Measurements from ENCODE around the gene MRPS10. TPM values are rescaled to one million over a fixed set of nuclear protein-coding genes. Genes with fewer than 3 reads are reported as not detected.
A peak's percentile ranks its signal among the peaks of the same experiment; 100 is the strongest.

MRPS10 gene
- total and polyA plus RNA-seq, 7 experiments from 2014 or later, result 17.0 to 60.9 (median 26.7) TPM

DNA sequence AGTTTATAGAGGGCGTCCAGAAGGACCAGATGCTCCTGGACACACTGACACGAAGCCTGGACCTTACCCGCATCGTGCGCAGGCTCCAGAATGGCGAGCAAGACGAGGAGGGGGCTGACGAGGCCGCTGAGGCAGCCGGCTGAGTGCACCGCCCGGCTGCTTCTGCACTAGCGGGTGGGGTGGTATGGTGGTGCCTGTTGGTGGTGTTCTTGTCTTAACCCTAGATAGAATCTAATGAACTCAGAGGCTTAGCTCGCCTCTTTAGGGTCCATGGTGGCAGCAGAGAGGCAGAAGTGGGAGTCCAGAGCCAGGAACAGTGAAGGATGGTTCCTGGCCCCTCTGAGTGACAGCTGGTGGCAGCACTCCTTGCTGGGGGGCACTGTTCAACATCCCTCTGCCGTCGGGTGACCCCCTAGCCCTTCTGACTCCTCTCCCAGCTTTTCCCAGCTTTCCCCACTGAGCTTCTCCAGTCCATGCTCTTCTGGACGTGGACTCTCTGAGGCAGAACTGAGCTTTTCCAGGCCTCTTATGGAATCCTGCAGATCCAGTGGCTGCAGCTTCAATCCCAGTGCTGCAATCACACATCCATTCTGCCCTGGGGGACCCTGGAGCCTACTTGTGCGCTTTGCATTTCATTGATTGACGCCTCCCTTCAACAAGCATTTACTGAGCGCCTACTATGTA is 38.3 kb downstream of the MRPS10 start:
- ATAC-seq (no peak), DNase-seq (no peak)
- Histone ChIP-seq H3K9me3 (ENCODE audit: control insufficient read depth in 2 of 3, low read length in 3 of 3) (no peaks in the 10 kb centered on the region), H3K4me3 (ENCODE audit: low read length) (no peak overlapping the region), H3K4me1 (ENCODE audit: control insufficient read depth in 2 of 2, insufficient read depth in 2 of 2, low read length in 2 of 2) (no peaks in the 10 kb centered on the region), H3K27ac (ENCODE audit: low read depth, low read length) (no peak overlapping the region), H3K36me3 (ENCODE audit: control insufficient read depth in 2 of 3, insufficient read depth in 3 of 3, low read length in 3 of 3) (no peaks in the 10 kb centered on the region), H3K27me3 (ENCODE audit: control insufficient read depth in 2 of 2, insufficient read depth in 2 of 2, low read length in 2 of 2) (no peaks in the 10 kb centered on the region)
- ChIA-PET POLR2A (no interaction called here), CTCF (no interaction called here)
- H3K4me3 Mint-ChIP-seq, result peak overlapping the region in 1 of 10 donors; percentile 25
- peaks cover 5 to 16% (median 6%) of the 10 kb centered on the region in 5 donors for H3K27me3 Mint-ChIP-seq
- peaks cover 0 to 1% (median 0%) of the 10 kb centered on the region in 11 donors for H3K9me3 Mint-ChIP-seq
- H3K27ac Mint-ChIP-seq, result no peak overlapping the region
- intact Hi-C loops (cut with micrococcal nuclease), result loop anchor here in 1 of 2 donors (5.0 kb wide), 1 partner anchor 368 kb away; no protein-coding TSS in a partner anchor
- H3K36me3 Mint-ChIP-seq, result no peaks in the 10 kb centered on the region
- H3K4me1 Mint-ChIP-seq, result peaks cover 0 to 6% (median 3%) of the 10 kb centered on the region in 7 donors

- Mint-ChIP-seq H3K27me3 (peaks cover 5 to 16% (median 6%) of the 10 kb centered on the region in 5 donors), H3K27ac (peak overlapping the region in 1 of 9 donors; percentile 81), H3K4me1 (peaks cover 0 to 6% (median 3%) of the 10 kb centered on the region in 7 donors), H3K36me3 (no peaks in the 10 kb centered on the region), H3K9me3 (peaks cover 0 to 1% (median 0%) of the 10 kb centered on the region in 11 donors), H3K4me3 (peak overlapping the region in 4 of 10 donors; percentile 29 to 63 (median 40))
- ATAC-seq (peak; percentile 51), DNase-seq (peak in 2 of 9 donors; percentile 4 to 41)
- Histone ChIP-seq H3K9me3 (ENCODE audit: control insufficient read depth in 2 of 3, low read length in 3 of 3) (no peaks in the 10 kb centered on the region), H3K4me1 (ENCODE audit: control insufficient read depth in 2 of 2, insufficient read depth in 2 of 2, low read length in 2 of 2) (no peaks in the 10 kb centered on the region), H3K27me3 (ENCODE audit: control insufficient read depth in 2 of 2, insufficient read depth in 2 of 2, low read length in 2 of 2) (no peaks in the 10 kb centered on the region), H3K4me3 (ENCODE audit: low read length) (no peak overlapping the region), H3K36me3 (ENCODE audit: control insufficient read depth in 2 of 3, insufficient read depth in 3 of 3, low read length in 3 of 3) (no peaks in the 10 kb centered on the region), H3K27ac (ENCODE audit: low read depth, low read length) (no peak overlapping the region)
- intact Hi-C loops (cut with micrococcal nuclease), result loop anchor here in 1 of 2 donors (5.0 kb wide), 1 partner anchor 370 kb away; no protein-coding TSS in a partner anchor
- CTCF ChIA-PET, result interaction anchor here (0.6 to 0.7 kb wide), 2 partner anchors 14 to 346 kb away, joined by 3 read pairs; no protein-coding TSS in a partner anchor
- POLR2A ChIA-PET, result interaction anchor here (0.6 kb wide), 1 partner anchor 429 kb away, joined by 3 read pairs; no protein-coding TSS in a partner anchor
These were observed 39.9 kb downstream of the MRPS10 start for GRCh38 chr6:42177514-42178364.

- Histone ChIP-seq H3K4me3 (ENCODE audit: low read length) (no peak overlapping the region), H3K4me1 (ENCODE audit: control insufficient read depth in 2 of 2, insufficient read depth in 2 of 2, low read length in 2 of 2) (no peaks in the 10 kb centered on the region), H3K27me3 (ENCODE audit: control insufficient read depth in 2 of 2, insufficient read depth in 2 of 2, low read length in 2 of 2) (no peaks in the 10 kb centered on the region), H3K27ac (ENCODE audit: low read depth, low read length) (no peak overlapping the region), H3K9me3 (ENCODE audit: control insufficient read depth in 2 of 3, low read length in 3 of 3) (no peaks in the 10 kb centered on the region), H3K36me3 (ENCODE audit: control insufficient read depth in 2 of 3, insufficient read depth in 3 of 3, low read length in 3 of 3) (no peaks in the 10 kb centered on the region)
- DNase-seq, result no peak
- Mint-ChIP-seq H3K36me3 (no peaks in the 10 kb centered on the region), H3K27me3 (peaks cover 5 to 16% (median 6%) of the 10 kb centered on the region in 5 donors), H3K4me3 (no peak overlapping the region), H3K4me1 (peaks cover 0 to 6% (median 3%) of the 10 kb centered on the region in 7 donors), H3K27ac (no peak overlapping the region), H3K9me3 (peaks cover 0 to 1% (median 0%) of the 10 kb centered on the region in 11 donors)
- intact Hi-C loops (cut with micrococcal nuclease), result loop anchor here in 1 of 2 donors (5.0 kb wide), 1 partner anchor 370 kb away; no protein-coding TSS in a partner anchor
- no peak for ATAC-seq
- ChIA-PET CTCF (no interaction called here), POLR2A (interaction anchor here (0.6 kb wide), 1 partner anchor 429 kb away, joined by 3 read pairs; no protein-coding TSS in a partner anchor)
These were observed 40.7 kb downstream of the MRPS10 start for GRCh38 chr6:42176981-42177380.

- H3K27me3 Mint-ChIP-seq, result peaks cover 5 to 16% (median 6%) of the 10 kb centered on the region in 5 donors
- DNase-seq (no peak), ATAC-seq (no peak)
- H3K9me3 ChIP-seq (ENCODE audit: control insufficient read depth in 2 of 3, low read length in 3 of 3), result no peaks in the 10 kb centered on the region
- no peaks in the 10 kb centered on the region for H3K36me3 Mint-ChIP-seq
- H3K4me1 Mint-ChIP-seq, result peaks cover 0 to 6% (median 3%) of the 10 kb centered on the region in 7 donors
- no peak overlapping the region for H3K27ac Mint-ChIP-seq
- H3K4me3 ChIP-seq (ENCODE audit: low read length), result no peak overlapping the region
- H3K4me1 ChIP-seq (ENCODE audit: control insufficient read depth in 2 of 2, insufficient read depth in 2 of 2, low read length in 2 of 2), result no peaks in the 10 kb centered on the region
- H3K9me3 Mint-ChIP-seq, result peaks cover 0 to 1% (median 0%) of the 10 kb centered on the region in 11 donors
- ChIA-PET POLR2A (no interaction called here), CTCF (no interaction called here)
- intact Hi-C loops (cut with micrococcal nuclease), result loop anchor here in 1 of 2 donors (5.0 kb wide), 1 partner anchor 371 kb away; no protein-coding TSS in a partner anchor
- H3K27ac ChIP-seq (ENCODE audit: low read depth, low read length), result no peak overlapping the region
- no peaks in the 10 kb centered on the region for H3K27me3 ChIP-seq (ENCODE audit: control insufficient read depth in 2 of 2, insufficient read depth in 2 of 2, low read length in 2 of 2)
- H3K4me3 Mint-ChIP-seq, result no peak overlapping the region
- no peaks in the 10 kb centered on the region for H3K36me3 ChIP-seq (ENCODE audit: control insufficient read depth in 2 of 3, insufficient read depth in 3 of 3, low read length in 3 of 3)
These were observed 41.8 kb downstream of the MRPS10 start for GRCh38 chr6:42175860-42176259.

DNA sequence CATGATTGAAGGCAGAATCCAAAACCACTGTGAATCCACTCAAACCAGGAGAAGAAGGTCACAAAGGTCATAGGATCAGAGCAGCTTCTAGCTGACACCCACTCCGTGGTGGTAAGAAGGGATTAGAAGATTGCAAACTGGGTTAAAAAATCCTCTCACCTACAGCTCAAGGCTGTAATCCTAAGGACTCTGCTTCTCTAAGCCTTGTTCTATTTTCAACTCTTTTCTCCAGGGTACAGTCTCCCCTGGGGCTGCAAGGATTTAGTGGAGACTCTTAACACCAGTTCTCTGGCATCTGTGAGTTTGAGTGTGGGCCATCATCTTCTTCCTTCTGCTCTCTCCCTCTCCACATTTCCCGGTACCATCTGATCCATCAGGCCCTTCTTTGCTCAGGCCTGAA is 44.6 kb downstream of the MRPS10 start, which contains the start of gene GUCA1A:
Gene GUCA1A, plus strand, starts transcription at position 264 of the 400 bp plus-strand sequence. CDS start 250 bp downstream, outside the sequence.
- Mint-ChIP-seq H3K27me3 (peaks cover 0 to 8% (median 0%) of the 10 kb centered on the region in 5 donors), H3K9me3 (peaks cover 0 to 1% (median 0%) of the 10 kb centered on the region in 11 donors), H3K4me3 (no peak within 1 kb of the TSS), H3K27ac (no peak within 1 kb of the TSS), H3K36me3 (no peaks in the 10 kb centered on the region), H3K4me1 (peaks cover 0 to 4% (median 0%) of the 10 kb centered on the region in 7 donors)
- no peaks in the 10 kb centered on the region for H3K4me1 ChIP-seq (ENCODE audit: control insufficient read depth in 2 of 2, insufficient read depth in 2 of 2, low read length in 2 of 2)
- H3K36me3 ChIP-seq (ENCODE audit: control insufficient read depth in 2 of 3, insufficient read depth in 3 of 3, low read length in 3 of 3), result no peaks in the 10 kb centered on the region
- no peak within 1 kb of the TSS for H3K27ac ChIP-seq (ENCODE audit: low read depth, low read length)
- H3K4me3 ChIP-seq (ENCODE audit: low read length), result no peak within 1 kb of the TSS
- intact Hi-C loops (cut with micrococcal nuclease), result no loop called here
- DNase-seq (no peak), ATAC-seq (no peak)
- ChIA-PET POLR2A (no interaction called here), CTCF (no interaction called here)
- no peaks in the 10 kb centered on the region for H3K9me3 ChIP-seq (ENCODE audit: control insufficient read depth in 2 of 3, low read length in 3 of 3)
- H3K27me3 ChIP-seq (ENCODE audit: control insufficient read depth in 2 of 2, insufficient read depth in 2 of 2, low read length in 2 of 2), result no peaks in the 10 kb centered on the region

GRCh38 chr6:42171813-42172581 is 45.7 kb downstream of the MRPS10 start:
- Mint-ChIP-seq H3K4me1 (peaks cover 0 to 2% (median 0%) of the 10 kb centered on the region in 7 donors), H3K27ac (no peak overlapping the region), H3K36me3 (no peaks in the 10 kb centered on the region), H3K4me3 (no peak overlapping the region), H3K27me3 (peaks cover 0 to 4% (median 0%) of the 10 kb centered on the region in 5 donors), H3K9me3 (peaks cover 0 to 1% (median 0%) of the 10 kb centered on the region in 11 donors)
- ChIA-PET CTCF (interaction anchor here (0.7 to 0.9 kb wide), 2 partner anchors 9 to 324 kb away, joined by 3 read pairs; no protein-coding TSS in a partner anchor), POLR2A (no interaction called here)
- H3K27ac ChIP-seq (ENCODE audit: low read depth, low read length), result no peak overlapping the region
- H3K36me3 ChIP-seq (ENCODE audit: control insufficient read depth in 2 of 3, insufficient read depth in 3 of 3, low read length in 3 of 3), result no peaks in the 10 kb centered on the region
- no peaks in the 10 kb centered on the region for H3K9me3 ChIP-seq (ENCODE audit: control insufficient read depth in 2 of 3, low read length in 3 of 3)
- H3K4me1 ChIP-seq (ENCODE audit: control insufficient read depth in 2 of 2, insufficient read depth in 2 of 2, low read length in 2 of 2), result no peaks in the 10 kb centered on the region
- H3K27me3 ChIP-seq (ENCODE audit: control insufficient read depth in 2 of 2, insufficient read depth in 2 of 2, low read length in 2 of 2), result no peaks in the 10 kb centered on the region
- no peak overlapping the region for H3K4me3 ChIP-seq (ENCODE audit: low read length)
- DNase-seq (no peak), ATAC-seq (no peak)
- intact Hi-C loops (cut with micrococcal nuclease), result no loop called here

Data from naive thymus-derived CD4-positive, alpha-beta T cell (primary cell).